ENCODE results near the gene SNIP1.
"Not testable (repeated sequence)": the region's sequence is repeated elsewhere in the genome, so short reads cannot be mapped to it uniquely, and the experiment has no call there.

GRCh38 chr1:37539154-37539553 lies 14.9 kb downstream of the SNIP1 start:
- TF ChIP-seq POLR2A (IDR thresholded peaks at IDR 0.05); CTCF (IDR thresholded peaks at IDR 0.05 in 4 of 5, conservative IDR thresholded peaks at IDR 0.05 in 1 of 5): not testable (repeated sequence)

Measured in gastrocnemius medialis (tissue), 4 donors.